ENCODE measurements around the gene PCDH9. TPM values are rescaled to one million over a fixed set of nuclear protein-coding genes. Genes with fewer than 3 reads are reported as not detected.

PCDH9 gene
- total RNA-seq, 1 experiment from 2014 or later: 5.8 TPM

DNA sequence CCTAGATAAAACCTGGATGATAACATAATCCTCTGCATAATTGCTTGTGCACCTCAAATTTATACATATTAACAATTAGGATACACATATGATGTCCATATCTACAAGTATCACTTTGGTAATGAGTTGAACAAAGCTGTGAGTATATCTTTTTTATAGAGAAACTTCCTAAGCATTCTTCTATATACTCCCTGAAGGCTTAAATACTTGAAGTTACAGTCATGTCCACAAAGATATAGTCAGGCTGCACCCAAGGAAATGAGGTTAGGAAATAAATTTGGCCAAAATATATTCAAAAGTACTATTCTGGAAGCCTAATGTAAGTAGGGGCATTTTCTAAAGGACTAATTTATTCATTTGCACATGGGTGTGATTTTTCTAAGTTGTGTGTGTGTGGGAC lies 761.5 kb downstream of the PCDH9 start:
- H3K9me3 ChIP-seq (ENCODE audit: low read depth, low read length, poor library complexity, severe bottlenecking): no peaks in the 10 kb centered on the region
- CTCF ChIA-PET: no interaction called here
- no peaks in the 10 kb centered on the region for H3K36me3 ChIP-seq (ENCODE audit: insufficient read depth, low read length, poor library complexity, severe bottlenecking)
- no peak overlapping the region for H3K4me3 ChIP-seq (ENCODE audit: low read depth, low read length, poor library complexity, severe bottlenecking)
- H3K27ac ChIP-seq (ENCODE audit: low read depth, low read length, poor library complexity, severe bottlenecking): no peak overlapping the region
- intact Hi-C loops (cut with micrococcal nuclease; ENCODE audit: unreplicated experiment): no loop called here
- H3K4me1 ChIP-seq (ENCODE audit: insufficient read depth, low read length, poor library complexity, severe bottlenecking): no peaks in the 10 kb centered on the region
- TF ChIP-seq, protein P1, sequence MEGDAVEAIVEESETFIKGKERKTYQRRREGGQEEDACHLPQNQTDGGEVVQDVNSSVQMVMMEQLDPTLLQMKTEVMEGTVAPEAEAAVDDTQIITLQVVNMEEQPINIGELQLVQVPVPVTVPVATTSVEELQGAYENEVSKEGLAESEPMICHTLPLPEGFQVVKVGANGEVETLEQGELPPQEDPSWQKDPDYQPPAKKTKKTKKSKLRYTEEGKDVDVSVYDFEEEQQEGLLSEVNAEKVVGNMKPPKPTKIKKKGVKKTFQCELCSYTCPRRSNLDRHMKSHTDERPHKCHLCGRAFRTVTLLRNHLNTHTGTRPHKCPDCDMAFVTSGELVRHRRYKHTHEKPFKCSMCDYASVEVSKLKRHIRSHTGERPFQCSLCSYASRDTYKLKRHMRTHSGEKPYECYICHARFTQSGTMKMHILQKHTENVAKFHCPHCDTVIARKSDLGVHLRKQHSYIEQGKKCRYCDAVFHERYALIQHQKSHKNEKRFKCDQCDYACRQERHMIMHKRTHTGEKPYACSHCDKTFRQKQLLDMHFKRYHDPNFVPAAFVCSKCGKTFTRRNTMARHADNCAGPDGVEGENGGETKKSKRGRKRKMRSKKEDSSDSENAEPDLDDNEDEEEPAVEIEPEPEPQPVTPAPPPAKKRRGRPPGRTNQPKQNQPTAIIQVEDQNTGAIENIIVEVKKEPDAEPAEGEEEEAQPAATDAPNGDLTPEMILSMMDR (conservative IDR thresholded peaks at IDR 0.05; ENCODE audit: low read depth, low read length): no peak
- TF ChIP-seq EZH2 (IDR thresholded peaks at IDR 0.05; ENCODE audit: borderline replicate concordance, low read depth, low read length, poor library complexity, severe bottlenecking): no peak
- POLR2A ChIA-PET (ENCODE audit: low non-redundant PET): no interaction called here
- no TSS peak for BruUV-seq (replicated peaks)
- no peak for DNase-seq (ENCODE audit: low spot score)
- H3K27me3 ChIP-seq (replicated peaks; ENCODE audit: insufficient read depth, low read depth, low read length, poor library complexity): no peaks in the 10 kb centered on the region

DNA sequence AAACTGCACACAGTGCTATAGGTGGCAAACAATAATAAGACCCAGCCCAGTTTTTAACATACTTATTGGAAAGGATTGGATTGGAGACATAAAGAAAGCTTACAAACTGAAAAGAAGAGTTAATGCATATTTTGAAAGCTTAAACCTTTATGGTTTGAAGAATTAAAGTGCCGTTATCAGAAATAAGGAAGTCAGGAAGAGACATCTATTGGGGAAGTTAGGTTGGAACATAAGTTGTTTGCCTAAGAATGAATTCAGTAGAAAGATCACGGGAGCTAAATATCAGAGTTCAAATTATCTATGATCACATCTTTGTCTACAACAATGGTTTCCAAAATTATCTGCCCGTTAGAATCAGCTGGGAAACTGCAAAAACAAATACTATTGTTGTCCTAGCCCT lies 767.9 kb downstream of the PCDH9 start:
- POLR2A ChIA-PET (ENCODE audit: low non-redundant PET): no interaction called here
- BruUV-seq (replicated peaks): no TSS peak
- intact Hi-C loops (cut with micrococcal nuclease; ENCODE audit: unreplicated experiment): no loop called here
- no peak for TF ChIP-seq EZH2 (IDR thresholded peaks at IDR 0.05; ENCODE audit: borderline replicate concordance, low read depth, low read length, poor library complexity, severe bottlenecking)
- TF ChIP-seq, protein P1 (conservative IDR thresholded peaks at IDR 0.05; ENCODE audit: low read depth, low read length): no peak
- Histone ChIP-seq H3K27me3 (replicated peaks; ENCODE audit: insufficient read depth, low read depth, low read length, poor library complexity) (no peaks in the 10 kb centered on the region), H3K4me3 (ENCODE audit: low read depth, low read length, poor library complexity, severe bottlenecking) (no peak overlapping the region), H3K27ac (ENCODE audit: low read depth, low read length, poor library complexity, severe bottlenecking) (no peak overlapping the region), H3K9me3 (ENCODE audit: low read depth, low read length, poor library complexity, severe bottlenecking) (no peaks in the 10 kb centered on the region), H3K4me1 (ENCODE audit: insufficient read depth, low read length, poor library complexity, severe bottlenecking) (no peaks in the 10 kb centered on the region), H3K36me3 (ENCODE audit: insufficient read depth, low read length, poor library complexity, severe bottlenecking) (no peaks in the 10 kb centered on the region)
- DNase-seq (ENCODE audit: low spot score): no peak
- CTCF ChIA-PET: interaction anchor here (0.6 kb wide), 1 partner anchor 69 kb away, joined by 6 read pairs; no protein-coding TSS in a partner anchor

DNA sequence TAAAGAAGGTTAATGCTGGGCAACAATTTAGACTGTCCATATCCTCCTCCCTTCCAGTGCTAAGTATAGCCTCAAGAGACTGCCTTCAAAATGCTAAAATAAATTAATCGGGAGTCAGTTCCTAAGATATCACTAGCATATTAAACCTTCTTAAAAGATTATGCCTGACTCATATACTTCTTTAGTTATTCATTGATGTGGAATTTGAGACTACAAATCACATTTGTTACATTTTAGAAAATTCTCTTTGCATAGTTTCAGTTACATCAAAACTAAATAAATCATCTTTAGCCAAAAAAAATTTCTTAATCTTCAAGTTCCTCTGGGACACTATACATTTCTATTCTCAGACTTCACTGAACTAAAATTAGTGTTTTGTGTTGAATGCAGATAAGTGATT lies 769.1 kb downstream of the PCDH9 start:
- ChIA-PET POLR2A (ENCODE audit: low non-redundant PET) (no interaction called here), CTCF (no interaction called here)
- Histone ChIP-seq H3K27ac (ENCODE audit: low read depth, low read length, poor library complexity, severe bottlenecking) (no peak overlapping the region), H3K4me1 (ENCODE audit: insufficient read depth, low read length, poor library complexity, severe bottlenecking) (no peaks in the 10 kb centered on the region), H3K9me3 (ENCODE audit: low read depth, low read length, poor library complexity, severe bottlenecking) (no peaks in the 10 kb centered on the region), H3K36me3 (ENCODE audit: insufficient read depth, low read length, poor library complexity, severe bottlenecking) (no peaks in the 10 kb centered on the region), H3K27me3 (replicated peaks; ENCODE audit: insufficient read depth, low read depth, low read length, poor library complexity) (no peaks in the 10 kb centered on the region), H3K4me3 (ENCODE audit: low read depth, low read length, poor library complexity, severe bottlenecking) (no peak overlapping the region)
- TF ChIP-seq, protein P1 (conservative IDR thresholded peaks at IDR 0.05; ENCODE audit: low read depth, low read length): no peak
- no peak for TF ChIP-seq EZH2 (IDR thresholded peaks at IDR 0.05; ENCODE audit: borderline replicate concordance, low read depth, low read length, poor library complexity, severe bottlenecking)
- intact Hi-C loops (cut with micrococcal nuclease; ENCODE audit: unreplicated experiment): no loop called here
- no TSS peak for BruUV-seq (replicated peaks)
- DNase-seq (ENCODE audit: low spot score): no peak

All from A673 (cell line).